C4-2B (cell line): ENCODE measurements around the gene THTPA.

Source experiments
- H3K27ac ChIP-seq: fragments of 450-650 bp; 2 replicates; pipeline ENCODE4 v1.5.1; 2017
- CTCF ChIP-seq: fragments of 450-650 bp; conservative IDR thresholded peaks from 2 replicates; pipeline ENCODE4 v1.5.1; 2017; ENCODE audit warnings: mild to moderate bottlenecking
- ZFX ChIP-seq: fragments of 450-650 bp; IDR thresholded peaks from 2 replicates; pipeline ENCODE4 v1.6.1; 2017

THTPA gene

DNA sequence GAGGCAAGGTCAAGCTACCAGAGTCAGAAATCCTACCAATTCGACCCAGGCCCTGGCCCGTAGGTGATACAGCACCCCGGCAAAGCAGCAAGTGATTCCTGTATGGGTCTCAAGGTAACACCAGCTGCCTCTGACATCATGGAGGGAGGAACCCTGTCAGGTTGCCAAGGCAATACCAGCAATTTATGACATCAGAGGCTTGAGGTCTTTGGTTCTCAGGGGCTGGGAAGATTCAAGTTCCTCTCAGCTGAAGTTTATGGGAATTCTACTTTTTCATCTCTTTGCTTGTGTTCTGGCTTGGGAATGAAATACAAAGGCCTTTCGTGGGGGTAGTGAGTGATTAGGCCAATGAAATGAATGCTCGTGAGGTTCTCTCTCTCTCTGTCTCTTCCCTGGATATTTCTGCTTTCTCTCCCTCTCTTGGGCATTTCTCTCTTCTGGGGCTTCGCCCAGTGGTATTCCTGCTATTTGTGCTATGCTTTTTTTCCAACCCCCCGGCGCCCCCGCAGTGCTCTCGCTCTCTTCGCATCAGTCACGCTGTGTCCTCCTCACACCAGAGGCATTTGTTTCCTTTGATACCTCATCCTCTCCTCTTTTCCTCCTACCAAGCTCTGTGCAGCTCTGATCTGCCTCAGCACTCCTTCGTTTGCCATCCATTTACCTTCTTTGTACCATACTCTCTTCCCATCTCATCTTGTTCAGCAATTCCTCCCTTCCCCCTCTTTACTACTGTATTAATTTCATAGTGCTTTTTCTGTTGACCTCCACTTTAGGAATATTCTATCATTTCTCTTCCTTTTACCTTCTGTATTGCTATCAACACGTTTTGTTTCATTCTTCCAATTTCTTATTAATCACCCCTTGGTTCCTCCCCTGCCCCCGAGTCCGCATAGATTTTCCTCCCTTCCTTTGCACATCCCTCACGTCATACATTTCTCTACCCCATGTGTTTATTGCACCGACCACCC is 7.4 kb upstream of the THTPA start:
- H3K27ac ChIP-seq: no peak overlapping the region
- no peak for TF ChIP-seq ZFX
- TF ChIP-seq CTCF: no peak

- no peak overlapping the region; the same call in 1 of the 2 replicates for H3K27ac ChIP-seq
- TF ChIP-seq ZFX (no peak), CTCF (no peak)
These were observed 5.8 kb upstream of the THTPA start for GRCh38 chr14:23550131-23550811.

DNA sequence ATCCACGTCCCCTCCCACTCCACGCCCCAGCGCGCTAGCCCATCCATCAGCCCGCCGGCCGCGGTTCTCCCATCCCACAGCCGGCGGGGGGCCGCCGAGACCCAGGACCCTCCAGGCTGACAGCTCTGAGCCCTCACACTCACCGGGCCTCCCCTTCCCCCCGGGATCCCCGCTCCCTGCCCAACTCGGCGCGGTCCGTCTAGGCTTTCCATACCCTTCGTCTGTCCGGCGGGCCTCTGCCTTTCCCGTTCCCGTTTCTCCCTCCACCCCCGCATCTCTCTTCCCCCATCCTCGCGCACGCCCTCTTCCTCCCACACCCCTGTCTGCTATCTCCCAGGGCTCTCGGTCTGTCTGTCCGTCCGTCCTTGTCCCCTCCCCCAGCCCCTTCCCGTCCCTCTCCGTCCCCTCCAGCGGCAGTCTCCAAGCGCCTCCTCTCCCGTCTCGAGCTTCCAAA is 5.2 kb upstream of the THTPA start:
- peak overlapping the region; percentile 50 for H3K27ac ChIP-seq

DNA sequence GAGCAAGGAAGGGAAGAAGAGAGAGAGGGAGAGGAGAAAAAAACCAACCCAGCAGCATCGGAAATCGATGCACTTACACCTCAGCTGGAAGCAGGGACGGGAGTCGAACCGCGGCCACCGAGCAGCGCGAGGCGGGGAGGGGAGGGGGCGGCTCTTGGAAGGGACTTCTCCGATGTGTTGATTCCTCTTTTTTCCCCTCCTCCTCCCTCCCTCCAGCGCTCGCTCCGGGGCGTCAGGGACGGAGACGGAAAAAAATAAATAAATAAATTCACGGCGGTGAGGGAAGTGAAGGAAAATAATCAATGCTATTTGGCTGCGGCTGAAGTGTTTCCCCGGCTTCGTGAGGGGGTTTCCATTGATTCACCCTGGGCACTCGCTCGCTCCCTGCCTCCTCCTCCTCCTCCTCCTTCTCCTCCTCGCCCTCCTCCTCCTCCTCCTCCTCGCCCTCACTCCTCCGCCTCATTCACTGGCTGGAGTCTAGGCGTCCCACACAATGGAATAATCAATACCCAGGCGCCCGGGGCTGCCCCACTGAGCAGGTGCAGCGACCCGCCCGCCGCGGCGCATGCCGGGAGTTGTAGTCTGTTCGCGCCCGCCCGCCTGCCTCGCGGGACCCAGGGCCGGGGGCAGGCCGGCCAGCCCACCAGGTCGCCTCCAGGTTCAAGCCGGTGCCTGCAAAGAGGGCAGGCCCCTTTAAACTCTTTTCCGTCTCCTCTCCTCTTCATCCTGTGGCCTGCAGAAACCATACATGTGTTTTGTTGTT is 4.6 kb upstream of the THTPA start, which contains the start of gene ZFHX2:
TSS of gene ZFHX2 (minus strand) at position 500 of the 763 bp plus-strand sequence. CDS start 16,440 bp downstream, outside the sequence.
- H3K27ac ChIP-seq: peak within 1 kb of the TSS; percentile 50
- TF ChIP-seq CTCF (no peak), ZFX (no peak)

More for the DNA sequence above, 5.2 kb upstream of the THTPA start:
- TF ChIP-seq ZFX (no peak), CTCF (no peak)

DNA sequence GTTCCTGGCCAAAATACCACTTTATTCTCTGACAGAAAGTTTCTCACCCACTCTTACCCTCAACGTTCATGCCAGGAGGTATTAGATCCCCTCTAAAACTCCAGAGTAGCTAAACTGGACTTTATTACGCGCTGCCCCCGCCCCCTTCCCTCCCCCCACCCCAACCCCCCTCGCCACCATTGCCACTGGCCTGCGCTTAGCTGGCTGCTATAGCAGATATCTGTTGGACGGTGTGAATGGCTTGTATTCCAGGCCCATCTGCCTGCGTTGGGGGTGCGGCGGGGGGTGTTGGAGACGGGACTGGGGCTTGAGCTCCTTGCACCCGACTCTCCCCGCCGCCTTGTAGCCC is 564 bp upstream of the THTPA start:
- TF ChIP-seq ZFX (no peak), CTCF (no peak)
- H3K27ac ChIP-seq: peak overlapping the region; percentile 90

- H3K27ac ChIP-seq: peak overlapping the region; percentile 90
- TF ChIP-seq ZFX (no peak), CTCF (no peak)
These were observed 799 bp downstream of the THTPA start for GRCh38 chr14:23556700-23557440.
